GM21723 (cell line): ENCODE measurements around the gene KRTAP19-8.

ENCODE experiments used
- ATAC-seq: cut with Tn5 transposase; IDR thresholded peaks from one replicate; pipeline ENCODE4 v1.9.1; 2021; ENCODE audit warnings: mild to moderate bottlenecking, moderate library complexity; ENCODE audit not compliant: unreplicated experiment

The KRTAP19-8 gene

GRCh38 chr21:31038376-31038775, at the start of gene KRTAP19-8:
Gene KRTAP19-8, minus strand, starts transcription at chr21:31038476. Its CDS starts 33 bp downstream, at chr21:31038443.
- ATAC-seq: no peak

- ATAC-seq: no peak
Measured at GRCh38 chr21:31087639-31088473, 49.6 kb upstream of the KRTAP19-8 start.

- no peak for ATAC-seq
Measured at GRCh38 chr21:31084689-31085088, 46.4 kb upstream of the KRTAP19-8 start.

GRCh38 chr21:31078796-31079195, 40.5 kb upstream of the KRTAP19-8 start:
- peak; percentile 73 for ATAC-seq

GRCh38 chr21:31078216-31078615, 39.9 kb upstream of the KRTAP19-8 start:
- ATAC-seq: no peak

GRCh38 chr21:31075848-31076247, 37.6 kb upstream of the KRTAP19-8 start:
- no peak for ATAC-seq

GRCh38 chr21:31072533-31072932, 34.3 kb upstream of the KRTAP19-8 start:
- ATAC-seq: no peak

- ATAC-seq: no peak
Measured at GRCh38 chr21:31064803-31065202, 26.5 kb upstream of the KRTAP19-8 start.

GRCh38 chr21:31052489-31053142, 14.3 kb upstream of the KRTAP19-8 start:
- no peak for ATAC-seq

- no peak for ATAC-seq
Measured at GRCh38 chr21:31050577-31051157, 12.4 kb upstream of the KRTAP19-8 start.

GRCh38 chr21:31045841-31046240, 7.6 kb upstream of the KRTAP19-8 start:
- no peak for ATAC-seq

GRCh38 chr21:31043471-31043870, 5.2 kb upstream of the KRTAP19-8 start:
- ATAC-seq: no peak

- ATAC-seq: peak; percentile 53
Measured at GRCh38 chr21:31042080-31042464, 3.8 kb upstream of the KRTAP19-8 start.

GRCh38 chr21:31041295-31042079, 3.2 kb upstream of the KRTAP19-8 start:
- peak; percentile 59 for ATAC-seq

- ATAC-seq: no peak
Measured at GRCh38 chr21:31034378-31034777, 3.9 kb downstream of the KRTAP19-8 start.

- ATAC-seq: peak; percentile 93
Measured at GRCh38 chr21:31030367-31031106, 7.7 kb downstream of the KRTAP19-8 start.

GRCh38 chr21:31023680-31024079, 14.6 kb downstream of the KRTAP19-8 start:
- no peak for ATAC-seq

GRCh38 chr21:31022306-31022705, 16.0 kb downstream of the KRTAP19-8 start:
- no peak for ATAC-seq

GRCh38 chr21:31018232-31018631, 20.0 kb downstream of the KRTAP19-8 start:
- ATAC-seq: no peak

GRCh38 chr21:31014891-31015290, 23.4 kb downstream of the KRTAP19-8 start:
- no peak for ATAC-seq
